Measurements from ENCODE around the gene GGT5.
"Not testable (repeated sequence)": the region's sequence is repeated elsewhere in the genome, so short reads cannot be mapped to it uniquely, and the experiment has no call there.

The GGT5 gene

GRCh38 chr22:24183321-24184031, 61.4 kb downstream of the GGT5 start:
- ChIA-PET CTCF (no interaction called here), POLR2A (no interaction called here)
- no peak for DNase-seq (ENCODE audit: extremely low spot score)
- TF ChIP-seq FOXA1 (IDR thresholded peaks at IDR 0.05), result no peak
- TF ChIP-seq SUZ12 (IDR thresholded peaks at IDR 0.05), result no peak
- TF ChIP-seq NFRKB (IDR thresholded peaks at IDR 0.05), result no peak
- TF ChIP-seq BHLHE40 (IDR thresholded peaks at IDR 0.05; ENCODE audit: borderline replicate concordance), result no peak
- no peak for TF ChIP-seq TARDBP (IDR thresholded peaks at IDR 0.05)
- TF ChIP-seq FOXK2 (IDR thresholded peaks at IDR 0.05), result no peak
- no peak for TF ChIP-seq L3MBTL2 (conservative IDR thresholded peaks at IDR 0.05)
- TF ChIP-seq ARNT (IDR thresholded peaks at IDR 0.05), result no peak
- TF ChIP-seq SP1 (IDR thresholded peaks at IDR 0.05), result no peak
- TF ChIP-seq PKNOX1 (IDR thresholded peaks at IDR 0.05), result no peak

- CTCF ChIA-PET; POLR2A ChIA-PET; DNase-seq (ENCODE audit: extremely low spot score): not testable (repeated sequence)
Observed at GRCh38 chr22:24182900-24183246, 62.0 kb downstream of the GGT5 start.

GRCh38 chr22:24181996-24182899, 62.6 kb downstream of the GGT5 start:
- POLR2A ChIA-PET, result no interaction called here
- CTCF ChIA-PET, result no interaction called here
- TF ChIP-seq SUZ12 (IDR thresholded peaks at IDR 0.05), result no peak
- TF ChIP-seq ZNF384 (IDR thresholded peaks at IDR 0.05), result no peak
- TF ChIP-seq PKNOX1 (IDR thresholded peaks at IDR 0.05), result no peak
- TF ChIP-seq FOXM1 (IDR thresholded peaks at IDR 0.05; ENCODE audit: borderline replicate concordance), result no peak
- TF ChIP-seq ELF4 (IDR thresholded peaks at IDR 0.05), result no peak
- TF ChIP-seq TARDBP (IDR thresholded peaks at IDR 0.05), result no peak
- TF ChIP-seq CTBP1 (IDR thresholded peaks at IDR 0.05; ENCODE audit: borderline replicate concordance), result no peak
- TF ChIP-seq HDGF (IDR thresholded peaks at IDR 0.05; ENCODE audit: borderline replicate concordance), result no peak
- no peak for TF ChIP-seq SP1 (IDR thresholded peaks at IDR 0.05)
- no peak for TF ChIP-seq BHLHE40 (IDR thresholded peaks at IDR 0.05; ENCODE audit: borderline replicate concordance)
- DNase-seq (ENCODE audit: extremely low spot score), result no peak

- POLR2A ChIA-PET, result interaction anchor here (1.1 kb wide), 1 partner anchor 92 kb away, joined by 3 read pairs; no protein-coding TSS in a partner anchor
- CTCF ChIA-PET, result interaction anchor here (0.5 to 1.4 kb wide), 4 partner anchors 9 to 133 kb away, joined by 3 to 9 read pairs (median 3); no protein-coding TSS in a partner anchor
- TF ChIP-seq FOXK2 (IDR thresholded peaks at IDR 0.05), result no peak
- no peak for TF ChIP-seq FOXA1 (IDR thresholded peaks at IDR 0.05)
- no peak for TF ChIP-seq ZNF384 (IDR thresholded peaks at IDR 0.05)
- no peak for TF ChIP-seq HDGF (IDR thresholded peaks at IDR 0.05; ENCODE audit: borderline replicate concordance)
- no peak for TF ChIP-seq BHLHE40 (IDR thresholded peaks at IDR 0.05; ENCODE audit: borderline replicate concordance)
- TF ChIP-seq PKNOX1 (IDR thresholded peaks at IDR 0.05), result no peak
- TF ChIP-seq FOXM1 (IDR thresholded peaks at IDR 0.05; ENCODE audit: borderline replicate concordance), result no peak
- no peak for TF ChIP-seq LEF1 (IDR thresholded peaks at IDR 0.05; ENCODE audit: borderline replicate concordance)
- TF ChIP-seq L3MBTL2 (conservative IDR thresholded peaks at IDR 0.05), result no peak
- no peak for TF ChIP-seq ARNT (IDR thresholded peaks at IDR 0.05)
- TF ChIP-seq NFRKB (IDR thresholded peaks at IDR 0.05), result no peak
- TF ChIP-seq CTBP1 (IDR thresholded peaks at IDR 0.05; ENCODE audit: borderline replicate concordance), result no peak
- DNase-seq (ENCODE audit: extremely low spot score), result peak; percentile 46
Observed at GRCh38 chr22:24181088-24181995, 63.5 kb downstream of the GGT5 start, which contains the start of gene SUSD2. Gene SUSD2 (plus strand): TSS chr22:24181487. CDS start chr22:24181520, 33 bp downstream.

GRCh38 chr22:24180316-24181087, 64.4 kb downstream of the GGT5 start:
- no peak for DNase-seq (ENCODE audit: extremely low spot score)
- TF ChIP-seq SP1 (IDR thresholded peaks at IDR 0.05) (no peak), PKNOX1 (IDR thresholded peaks at IDR 0.05) (no peak), NFRKB (IDR thresholded peaks at IDR 0.05) (no peak), CTBP1 (IDR thresholded peaks at IDR 0.05; ENCODE audit: borderline replicate concordance) (no peak), ZNF384 (IDR thresholded peaks at IDR 0.05) (no peak), FOXM1 (IDR thresholded peaks at IDR 0.05; ENCODE audit: borderline replicate concordance) (no peak), BHLHE40 (IDR thresholded peaks at IDR 0.05; ENCODE audit: borderline replicate concordance) (no peak), HDGF (IDR thresholded peaks at IDR 0.05; ENCODE audit: borderline replicate concordance) (no peak), SUZ12 (IDR thresholded peaks at IDR 0.05) (no peak), ARNT (IDR thresholded peaks at IDR 0.05) (no peak)
- ChIA-PET POLR2A (interaction anchor here (1.1 kb wide), 1 partner anchor 91 kb away, joined by 3 read pairs; no protein-coding TSS in a partner anchor), CTCF (interaction anchor here (0.5 to 1.4 kb wide), 4 partner anchors 10 to 133 kb away, joined by 3 to 9 read pairs (median 3); no protein-coding TSS in a partner anchor)

All from HEK293T (cell line).